ENCODE results near the gene RASSF8. TPM values are rescaled to one million over a fixed set of nuclear protein-coding genes. Genes with fewer than 3 reads are reported as not detected.

RASSF8 gene
- total RNA-seq, 1 donor from 2014 or later: 77.0 TPM

DNA sequence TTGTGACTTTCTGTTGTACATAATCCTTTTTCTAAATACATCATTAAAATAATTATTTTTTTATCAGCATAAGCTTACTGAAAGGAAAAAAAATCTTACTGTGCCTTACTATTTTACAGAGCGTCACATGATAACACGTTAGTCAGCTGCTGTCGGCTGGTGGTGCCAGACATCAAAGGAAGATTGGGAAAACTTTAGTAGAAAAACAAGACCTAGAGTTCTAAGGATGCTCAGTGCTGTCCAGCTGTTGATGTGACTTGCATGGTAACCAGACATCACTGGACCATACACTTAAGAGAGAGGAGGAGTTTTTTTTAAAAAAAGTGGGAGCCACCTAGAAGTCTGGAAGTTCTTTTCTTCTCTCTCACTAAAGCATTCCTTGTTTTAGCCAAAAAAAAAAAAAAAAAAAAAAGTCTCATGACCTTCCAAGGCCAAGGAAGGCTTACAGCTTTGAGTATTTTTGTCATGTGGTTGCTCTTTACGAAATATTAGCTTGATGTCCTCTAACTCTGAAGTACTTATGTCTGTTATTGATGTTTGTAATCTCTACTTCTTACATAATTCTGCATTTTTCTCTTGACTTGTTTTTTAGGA lies 4.5 kb downstream of the RASSF8 start:
- H4K20me1 ChIP-seq (ENCODE audit: low read depth): peaks cover 45% of the 10 kb centered on the region
- H3K79me2 ChIP-seq (ENCODE audit: low read depth): peaks cover 91% of the 10 kb centered on the region
- DNase-seq (ENCODE audit: low spot score): no peak
- peaks cover 35% of the 10 kb centered on the region for H3K4me1 ChIP-seq
- H3K4me3 ChIP-seq: no peak overlapping the region
- H3F3A ChIP-seq (ENCODE audit: low read depth): peaks cover 23% of the 10 kb centered on the region
- peaks cover 5% of the 10 kb centered on the region for H3K27me3 Mint-ChIP-seq (ENCODE audit: insufficient read depth, low read depth)
- no peaks in the 10 kb centered on the region for H3K27me3 ChIP-seq
- peaks cover 10% of the 10 kb centered on the region for H3K9me3 Mint-ChIP-seq
- peaks cover 34% of the 10 kb centered on the region for H3K4me1 Mint-ChIP-seq
- no peak for TF ChIP-seq EZH2phosphoT487 (IDR thresholded peaks at IDR 0.05)
- TF ChIP-seq, protein P1, sequence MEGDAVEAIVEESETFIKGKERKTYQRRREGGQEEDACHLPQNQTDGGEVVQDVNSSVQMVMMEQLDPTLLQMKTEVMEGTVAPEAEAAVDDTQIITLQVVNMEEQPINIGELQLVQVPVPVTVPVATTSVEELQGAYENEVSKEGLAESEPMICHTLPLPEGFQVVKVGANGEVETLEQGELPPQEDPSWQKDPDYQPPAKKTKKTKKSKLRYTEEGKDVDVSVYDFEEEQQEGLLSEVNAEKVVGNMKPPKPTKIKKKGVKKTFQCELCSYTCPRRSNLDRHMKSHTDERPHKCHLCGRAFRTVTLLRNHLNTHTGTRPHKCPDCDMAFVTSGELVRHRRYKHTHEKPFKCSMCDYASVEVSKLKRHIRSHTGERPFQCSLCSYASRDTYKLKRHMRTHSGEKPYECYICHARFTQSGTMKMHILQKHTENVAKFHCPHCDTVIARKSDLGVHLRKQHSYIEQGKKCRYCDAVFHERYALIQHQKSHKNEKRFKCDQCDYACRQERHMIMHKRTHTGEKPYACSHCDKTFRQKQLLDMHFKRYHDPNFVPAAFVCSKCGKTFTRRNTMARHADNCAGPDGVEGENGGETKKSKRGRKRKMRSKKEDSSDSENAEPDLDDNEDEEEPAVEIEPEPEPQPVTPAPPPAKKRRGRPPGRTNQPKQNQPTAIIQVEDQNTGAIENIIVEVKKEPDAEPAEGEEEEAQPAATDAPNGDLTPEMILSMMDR (IDR thresholded peaks at IDR 0.05): no peak
- no peak overlapping the region for H2AFZ ChIP-seq (replicated peaks)
- peaks cover 20% of the 10 kb centered on the region for H3K36me3 Mint-ChIP-seq
- no peak overlapping the region for H3K4me3 Mint-ChIP-seq
- no peaks in the 10 kb centered on the region for H3K9me3 ChIP-seq (ENCODE audit: low read depth)
- no peak overlapping the region for H3K9ac ChIP-seq
- H3K4me2 ChIP-seq: no peak overlapping the region
- H3K27ac Mint-ChIP-seq: no peak overlapping the region
- H3K36me3 ChIP-seq: peaks cover 6% of the 10 kb centered on the region
- H3K27ac ChIP-seq: no peak overlapping the region

DNA sequence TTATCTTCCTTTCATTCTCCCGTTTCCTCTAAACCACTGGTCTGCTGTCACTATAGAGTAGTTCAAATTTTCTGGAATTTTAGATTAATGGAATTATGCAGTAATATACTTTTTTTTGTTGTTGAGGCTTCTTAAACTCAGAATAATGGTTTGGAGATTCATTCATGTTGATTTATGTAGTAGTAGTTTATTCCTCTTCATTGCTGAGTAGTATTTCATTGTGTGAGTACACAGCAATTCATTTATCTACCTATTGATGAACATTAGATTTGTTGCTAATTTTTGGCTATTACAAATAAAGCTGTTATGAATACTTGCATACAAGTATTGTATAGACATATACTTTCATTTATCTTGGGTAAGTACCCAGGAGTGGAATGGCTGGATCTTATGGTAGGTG lies 7.2 kb downstream of the RASSF8 start:
- H3K4me1 Mint-ChIP-seq: peaks cover 26% of the 10 kb centered on the region
- peaks cover 61% of the 10 kb centered on the region for H4K20me1 ChIP-seq (ENCODE audit: low read depth)

DNA sequence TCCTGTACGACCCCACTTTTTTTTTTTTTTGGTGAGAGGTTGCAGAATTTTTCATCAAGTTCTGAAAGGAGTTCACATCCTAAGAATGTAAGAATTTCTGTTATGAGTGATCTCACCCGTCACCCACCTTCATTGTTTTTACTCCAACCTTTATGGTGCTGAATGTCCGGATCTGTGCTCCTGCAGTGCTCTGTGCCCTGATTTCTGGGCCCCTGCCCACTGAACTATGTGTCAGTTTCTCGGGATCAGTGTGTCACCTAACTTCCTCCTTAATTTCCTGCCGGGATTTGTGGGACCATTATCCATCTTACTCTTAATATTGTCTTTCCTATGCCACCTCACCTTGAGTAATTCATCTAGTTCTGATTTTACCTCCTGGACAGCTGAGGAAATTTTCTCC lies 11.6 kb downstream of the RASSF8 start:
- H3K9ac ChIP-seq: no peak overlapping the region
- no peak overlapping the region for H3K27ac Mint-ChIP-seq

More for the DNA sequence above, 7.2 kb downstream of the RASSF8 start:
- no peak for TF ChIP-seq EZH2phosphoT487 (IDR thresholded peaks at IDR 0.05)
- TF ChIP-seq, protein P1 (IDR thresholded peaks at IDR 0.05): no peak
- no peak for TF ChIP-seq EZH2 (IDR thresholded peaks at IDR 0.05)
- no peak overlapping the region for H3K9ac ChIP-seq
- H3K9me3 Mint-ChIP-seq: peaks cover 18% of the 10 kb centered on the region
- no peak overlapping the region for H3K4me3 Mint-ChIP-seq
- H3K4me1 ChIP-seq: peaks cover 51% of the 10 kb centered on the region
- no peak overlapping the region for H3K4me2 ChIP-seq
- DNase-seq (ENCODE audit: low spot score): no peak
- no peak overlapping the region for H3K27ac ChIP-seq
- H3K36me3 Mint-ChIP-seq: peaks cover 34% of the 10 kb centered on the region
- peaks cover 100% of the 10 kb centered on the region for H3K79me2 ChIP-seq (ENCODE audit: low read depth)
- peaks cover 21% of the 10 kb centered on the region for H3F3A ChIP-seq (ENCODE audit: low read depth)
- H3K27me3 Mint-ChIP-seq (ENCODE audit: insufficient read depth, low read depth): no peaks in the 10 kb centered on the region
- no peak overlapping the region for H3K4me3 ChIP-seq
- no peaks in the 10 kb centered on the region for H3K27me3 ChIP-seq
- H3K27ac Mint-ChIP-seq: no peak overlapping the region
- H3K9me3 ChIP-seq (ENCODE audit: low read depth): no peaks in the 10 kb centered on the region
- no peak overlapping the region for H2AFZ ChIP-seq (replicated peaks)
- H3K36me3 ChIP-seq: peaks cover 6% of the 10 kb centered on the region

More for the DNA sequence above, 11.6 kb downstream of the RASSF8 start:
- Histone ChIP-seq H3K27me3 (no peaks in the 10 kb centered on the region), H2AFZ (replicated peaks) (no peak overlapping the region), H3K4me1 (peaks cover 63% of the 10 kb centered on the region), H3K36me3 (no peaks in the 10 kb centered on the region), H3K9me3 (ENCODE audit: low read depth) (no peaks in the 10 kb centered on the region), H3K4me3 (no peak overlapping the region), H4K20me1 (ENCODE audit: low read depth) (peaks cover 76% of the 10 kb centered on the region), H3K79me2 (ENCODE audit: low read depth) (peaks cover 100% of the 10 kb centered on the region), H3F3A (ENCODE audit: low read depth) (peaks cover 21% of the 10 kb centered on the region), H3K4me2 (no peak overlapping the region), H3K27ac (no peak overlapping the region)
- Mint-ChIP-seq H3K27me3 (ENCODE audit: insufficient read depth, low read depth) (no peaks in the 10 kb centered on the region), H3K36me3 (peaks cover 26% of the 10 kb centered on the region), H3K4me3 (no peak overlapping the region), H3K4me1 (peaks cover 15% of the 10 kb centered on the region), H3K9me3 (peaks cover 13% of the 10 kb centered on the region)
- TF ChIP-seq, protein P1 (IDR thresholded peaks at IDR 0.05): no peak
- no peak for TF ChIP-seq EZH2 (IDR thresholded peaks at IDR 0.05)
- TF ChIP-seq EZH2phosphoT487 (IDR thresholded peaks at IDR 0.05): no peak
- DNase-seq (ENCODE audit: low spot score): no peak
